BJ (cell line): Measurements from ENCODE around the gene CDK5. TPM values are rescaled to one million over a fixed set of nuclear protein-coding genes. Genes with fewer than 3 reads are reported as not detected.

Experiments used
- CTCF ChIA-PET: fragments of 350-600 bp; formaldehyde crosslinking; extraction: SDS; loops from one replicate; lab custom pipeline; 2021; ENCODE audit warnings: antibody characterized with exemption, inconsistent platforms; lab: Yijun Ruan, JAX
- POLR2A ChIA-PET: fragments of 300-600 bp; sonication (Branson Sonifier 250); formaldehyde crosslinking; extraction: SDS; loops from one replicate; lab custom pipeline; 2021; ENCODE audit warnings: antibody characterized with exemption; lab: Charles Lee
- DNase-seq: peaks from one replicate; pipeline ENCODE4 v3.0.0-alpha.2; 2011; ENCODE audit warnings: low read depth
- H3K27me3 ChIP-seq: 2 replicates; pipeline ENCODE4 v1.6.0; 2011; ENCODE audit warnings: low read length; ENCODE audit not compliant: control insufficient read depth, insufficient read depth
- H3K36me3 ChIP-seq: 2 replicates; pipeline ENCODE4 v1.5.1; 2011; ENCODE audit warnings: low read length; ENCODE audit not compliant: control insufficient read depth, insufficient read depth
- H3K4me3 ChIP-seq: 2 replicates; pipeline ENCODE4 v1.5.1; 2011; ENCODE audit warnings: low read depth, mild to moderate bottlenecking, control low read depth, low read length
- polyA plus RNA-seq: library from polyadenylated mRNA; depleted of rRNA; stranded (reverse); fragments of >200 nt; gene quantifications from 2 replicates; pipeline ENCODE4 v1.2.3, GENCODE V29; 2011; rRNA removed
- TF ChIP-seq, protein P1 (sequence below): IDR thresholded peaks from 2 replicates; pipeline ENCODE4 v1.5.1; 2011; ENCODE audit warnings: low read depth, mild to moderate bottlenecking, control low read depth, inconsistent platforms, low read length, moderate library complexity; ENCODE audit not compliant: insufficient read depth

CDK5 gene
- polyA plus RNA-seq, 1 experiment, result 33.2 TPM

DNA sequence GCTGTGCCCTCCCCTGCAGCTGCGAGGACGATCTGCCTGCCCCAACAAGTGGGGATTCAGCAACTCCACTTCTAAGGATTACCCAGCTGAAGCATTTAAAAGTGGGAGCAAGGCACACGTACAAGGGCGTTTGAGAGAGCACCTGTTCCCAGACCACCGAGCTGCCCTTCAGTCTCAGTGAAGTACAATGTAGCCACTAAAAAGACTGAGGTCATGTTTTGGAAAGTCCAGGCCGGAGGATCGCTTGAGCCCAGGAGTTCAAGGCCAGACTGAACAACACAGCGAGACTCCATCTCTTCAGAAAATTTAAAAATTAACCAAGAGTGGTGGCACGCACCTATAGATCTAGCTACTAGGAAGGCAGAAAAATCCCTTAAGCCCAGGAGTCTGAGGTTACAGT, 52.1 kb downstream of the CDK5 start:
- Histone ChIP-seq H3K4me3 (no peak overlapping the region), H3K27me3 (peaks cover 2% of the 10 kb centered on the region; the same call in 1 of the 2 replicates), H3K36me3 (no peaks in the 10 kb centered on the region)
- CTCF ChIA-PET, result interaction anchor here (1.0 to 1.4 kb wide), 2 partner anchors 8 to 20 kb away, joined by 4 read pairs; no protein-coding TSS in a partner anchor
- TF ChIP-seq, protein P1, sequence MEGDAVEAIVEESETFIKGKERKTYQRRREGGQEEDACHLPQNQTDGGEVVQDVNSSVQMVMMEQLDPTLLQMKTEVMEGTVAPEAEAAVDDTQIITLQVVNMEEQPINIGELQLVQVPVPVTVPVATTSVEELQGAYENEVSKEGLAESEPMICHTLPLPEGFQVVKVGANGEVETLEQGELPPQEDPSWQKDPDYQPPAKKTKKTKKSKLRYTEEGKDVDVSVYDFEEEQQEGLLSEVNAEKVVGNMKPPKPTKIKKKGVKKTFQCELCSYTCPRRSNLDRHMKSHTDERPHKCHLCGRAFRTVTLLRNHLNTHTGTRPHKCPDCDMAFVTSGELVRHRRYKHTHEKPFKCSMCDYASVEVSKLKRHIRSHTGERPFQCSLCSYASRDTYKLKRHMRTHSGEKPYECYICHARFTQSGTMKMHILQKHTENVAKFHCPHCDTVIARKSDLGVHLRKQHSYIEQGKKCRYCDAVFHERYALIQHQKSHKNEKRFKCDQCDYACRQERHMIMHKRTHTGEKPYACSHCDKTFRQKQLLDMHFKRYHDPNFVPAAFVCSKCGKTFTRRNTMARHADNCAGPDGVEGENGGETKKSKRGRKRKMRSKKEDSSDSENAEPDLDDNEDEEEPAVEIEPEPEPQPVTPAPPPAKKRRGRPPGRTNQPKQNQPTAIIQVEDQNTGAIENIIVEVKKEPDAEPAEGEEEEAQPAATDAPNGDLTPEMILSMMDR, result no peak
- POLR2A ChIA-PET, result no interaction called here
- no peak for DNase-seq

Other genes with a start within 250 kb of the CDK5 start
- gene AOC1, start 205.4 kb downstream of the CDK5 start, polyA plus RNA-seq, result not detected in 2 replicates
- gene KCNH2, start 79.6 kb downstream of the CDK5 start, polyA plus RNA-seq, result 0.02 and 0.06 TPM in 2 replicates
- 0.60 and 1.3 TPM in 2 replicates for gene NOS3, start 66.9 kb downstream of the CDK5 start, polyA plus RNA-seq
- 0.07 and 0.15 TPM in 2 replicates for gene ATG9B, start 33.4 kb downstream of the CDK5 start, polyA plus RNA-seq
- 13.0 and 23.6 TPM in 2 replicates for gene ABCB8, start 29.4 kb downstream of the CDK5 start, polyA plus RNA-seq
- gene ASIC3, start 9.4 kb downstream of the CDK5 start, polyA plus RNA-seq, result 0.26 and 0.45 TPM in 2 replicates
- gene SLC4A2, start 1.7 kb upstream of the CDK5 start, polyA plus RNA-seq, result 59.0 and 86.1 TPM in 2 replicates
- gene FASTK, start 22.9 kb upstream of the CDK5 start, polyA plus RNA-seq, result 49.3 and 89.9 TPM in 2 replicates
- 13.6 and 27.8 TPM in 2 replicates for gene TMUB1, start 25.6 kb upstream of the CDK5 start, polyA plus RNA-seq
- gene AGAP3, start 28.6 kb upstream of the CDK5 start, polyA plus RNA-seq, result 43.9 and 52.1 TPM in 2 replicates
- not detected in 2 replicates for gene GBX1, start 109.8 kb upstream of the CDK5 start, polyA plus RNA-seq
- gene ASB10, start 129.4 kb upstream of the CDK5 start, polyA plus RNA-seq, result not detected in 2 replicates
- not detected in 2 replicates for gene H2BK1, start 152.6 kb upstream of the CDK5 start, polyA plus RNA-seq
- gene ABCF2, start 169.3 kb upstream of the CDK5 start, polyA plus RNA-seq, result 44.2 and 62.5 TPM in 2 replicates
- gene CHPF2, start 174.6 kb upstream of the CDK5 start, polyA plus RNA-seq, result 26.1 and 42.6 TPM in 2 replicates
- 37.7 and 46.6 TPM in 2 replicates for gene SMARCD3, start 190.8 kb upstream of the CDK5 start, polyA plus RNA-seq